ENCODE results near the gene UFSP2.

UFSP2 gene

DNA sequence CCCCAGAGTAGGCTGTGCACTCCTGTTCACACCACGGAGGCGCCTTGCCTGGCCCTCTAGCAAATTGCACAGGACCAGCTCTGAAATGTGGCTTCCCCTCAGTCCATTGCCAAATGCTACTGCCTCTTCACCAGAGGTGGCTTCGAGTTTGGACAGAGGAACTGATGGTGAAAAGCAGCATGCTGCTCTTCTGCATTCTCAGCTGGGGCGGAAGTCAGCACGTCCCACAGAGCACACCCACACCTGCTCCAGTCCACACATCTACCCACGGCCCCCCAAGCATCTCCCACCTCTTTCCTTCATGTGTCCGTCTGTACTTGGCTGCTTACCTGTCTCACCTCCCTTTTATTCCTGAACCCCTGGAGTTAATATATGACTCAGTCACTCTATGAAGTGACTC lies 73.6 kb downstream of the UFSP2 start:
- DNase-seq (ENCODE audit: low read depth in 1 of 2, low spot score in 1 of 2), result peak; percentile 1 to 53
- H3K27ac ChIP-seq (replicated peaks), result no peak overlapping the region
- peaks cover 2% of the 10 kb centered on the region for H3K27me3 ChIP-seq (ENCODE audit: insufficient read depth, poor library complexity, severe bottlenecking)
- H3K4me3 ChIP-seq (replicated peaks; ENCODE audit: insufficient read depth, low read length), result no peak overlapping the region
- TF ChIP-seq, protein P1, sequence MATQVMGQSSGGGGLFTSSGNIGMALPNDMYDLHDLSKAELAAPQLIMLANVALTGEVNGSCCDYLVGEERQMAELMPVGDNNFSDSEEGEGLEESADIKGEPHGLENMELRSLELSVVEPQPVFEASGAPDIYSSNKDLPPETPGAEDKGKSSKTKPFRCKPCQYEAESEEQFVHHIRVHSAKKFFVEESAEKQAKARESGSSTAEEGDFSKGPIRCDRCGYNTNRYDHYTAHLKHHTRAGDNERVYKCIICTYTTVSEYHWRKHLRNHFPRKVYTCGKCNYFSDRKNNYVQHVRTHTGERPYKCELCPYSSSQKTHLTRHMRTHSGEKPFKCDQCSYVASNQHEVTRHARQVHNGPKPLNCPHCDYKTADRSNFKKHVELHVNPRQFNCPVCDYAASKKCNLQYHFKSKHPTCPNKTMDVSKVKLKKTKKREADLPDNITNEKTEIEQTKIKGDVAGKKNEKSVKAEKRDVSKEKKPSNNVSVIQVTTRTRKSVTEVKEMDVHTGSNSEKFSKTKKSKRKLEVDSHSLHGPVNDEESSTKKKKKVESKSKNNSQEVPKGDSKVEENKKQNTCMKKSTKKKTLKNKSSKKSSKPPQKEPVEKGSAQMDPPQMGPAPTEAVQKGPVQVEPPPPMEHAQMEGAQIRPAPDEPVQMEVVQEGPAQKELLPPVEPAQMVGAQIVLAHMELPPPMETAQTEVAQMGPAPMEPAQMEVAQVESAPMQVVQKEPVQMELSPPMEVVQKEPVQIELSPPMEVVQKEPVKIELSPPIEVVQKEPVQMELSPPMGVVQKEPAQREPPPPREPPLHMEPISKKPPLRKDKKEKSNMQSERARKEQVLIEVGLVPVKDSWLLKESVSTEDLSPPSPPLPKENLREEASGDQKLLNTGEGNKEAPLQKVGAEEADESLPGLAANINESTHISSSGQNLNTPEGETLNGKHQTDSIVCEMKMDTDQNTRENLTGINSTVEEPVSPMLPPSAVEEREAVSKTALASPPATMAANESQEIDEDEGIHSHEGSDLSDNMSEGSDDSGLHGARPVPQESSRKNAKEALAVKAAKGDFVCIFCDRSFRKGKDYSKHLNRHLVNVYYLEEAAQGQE (IDR thresholded peaks at IDR 0.05; ENCODE audit: insufficient replicate concordance, low read depth), result no peak
- peak; percentile 47; the same call in 1 of the 2 replicates for TF ChIP-seq SPI1 (IDR thresholded peaks at IDR 0.05; ENCODE audit: borderline replicate concordance, low read depth)
- TF ChIP-seq GABPA (IDR thresholded peaks at IDR 0.05; ENCODE audit: low read depth), result no peak
- TF ChIP-seq, protein P2, sequence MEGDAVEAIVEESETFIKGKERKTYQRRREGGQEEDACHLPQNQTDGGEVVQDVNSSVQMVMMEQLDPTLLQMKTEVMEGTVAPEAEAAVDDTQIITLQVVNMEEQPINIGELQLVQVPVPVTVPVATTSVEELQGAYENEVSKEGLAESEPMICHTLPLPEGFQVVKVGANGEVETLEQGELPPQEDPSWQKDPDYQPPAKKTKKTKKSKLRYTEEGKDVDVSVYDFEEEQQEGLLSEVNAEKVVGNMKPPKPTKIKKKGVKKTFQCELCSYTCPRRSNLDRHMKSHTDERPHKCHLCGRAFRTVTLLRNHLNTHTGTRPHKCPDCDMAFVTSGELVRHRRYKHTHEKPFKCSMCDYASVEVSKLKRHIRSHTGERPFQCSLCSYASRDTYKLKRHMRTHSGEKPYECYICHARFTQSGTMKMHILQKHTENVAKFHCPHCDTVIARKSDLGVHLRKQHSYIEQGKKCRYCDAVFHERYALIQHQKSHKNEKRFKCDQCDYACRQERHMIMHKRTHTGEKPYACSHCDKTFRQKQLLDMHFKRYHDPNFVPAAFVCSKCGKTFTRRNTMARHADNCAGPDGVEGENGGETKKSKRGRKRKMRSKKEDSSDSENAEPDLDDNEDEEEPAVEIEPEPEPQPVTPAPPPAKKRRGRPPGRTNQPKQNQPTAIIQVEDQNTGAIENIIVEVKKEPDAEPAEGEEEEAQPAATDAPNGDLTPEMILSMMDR (IDR thresholded peaks at IDR 0.05; ENCODE audit: insufficient read depth, low read length), result no peak

DNA sequence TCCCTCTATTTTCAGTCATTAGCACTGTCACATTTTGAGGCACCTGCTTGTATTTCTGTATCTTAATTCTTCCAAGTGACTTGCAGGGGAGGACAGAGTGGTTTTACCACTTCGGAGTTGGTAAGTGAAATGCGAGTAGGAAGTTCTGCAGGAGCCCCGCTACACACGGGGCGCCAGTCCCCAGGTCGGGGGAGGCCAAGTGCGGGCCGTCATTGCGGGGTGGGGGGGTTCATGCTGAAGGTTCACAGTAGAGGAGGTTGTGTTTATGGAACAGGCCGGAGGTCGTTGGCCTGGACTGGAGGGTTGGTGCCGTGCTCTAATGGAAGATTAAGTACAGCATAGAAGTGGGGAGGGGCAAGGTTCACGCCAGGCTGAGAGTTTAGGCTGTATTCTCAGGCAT lies 74.1 kb downstream of the UFSP2 start:
- no peak for DNase-seq (ENCODE audit: low read depth in 1 of 2, low spot score in 1 of 2)
- no peak overlapping the region for H3K4me3 ChIP-seq (replicated peaks; ENCODE audit: insufficient read depth, low read length)
- peaks cover under 1% of the 10 kb centered on the region for H3K27me3 ChIP-seq (ENCODE audit: insufficient read depth, poor library complexity, severe bottlenecking)
- TF ChIP-seq, protein P2 (IDR thresholded peaks at IDR 0.05; ENCODE audit: insufficient read depth, low read length), result no peak
- no peak for TF ChIP-seq GABPA (IDR thresholded peaks at IDR 0.05; ENCODE audit: low read depth)
- TF ChIP-seq POLR2AphosphoS5 (IDR thresholded peaks at IDR 0.05; ENCODE audit: low read depth), result no peak
- TF ChIP-seq SPI1 (IDR thresholded peaks at IDR 0.05; ENCODE audit: borderline replicate concordance, low read depth), result no peak
- TF ChIP-seq, protein P1 (IDR thresholded peaks at IDR 0.05; ENCODE audit: insufficient replicate concordance, low read depth), result no peak
- H3K27ac ChIP-seq (replicated peaks), result no peak overlapping the region
